H9 (cell line): ENCODE results near the gene RHOC. TPM values are rescaled to one million over a fixed set of nuclear protein-coding genes. Genes with fewer than 3 reads are reported as not detected.

Experiments
- DNase-seq: peaks from one replicate; pipeline ENCODE4 v3.0.0-alpha.2; 2017
- H2AFZ ChIP-seq: one replicate; pipeline ENCODE4 v1.6.1; 2013; ENCODE audit warnings: mild to moderate bottlenecking, low read length, control low read depth, moderate library complexity
- H2AK5ac ChIP-seq: 2 replicates; pipeline ENCODE4 v1.6.1; 2013; ENCODE audit warnings: low read length, control low read depth, mixed read lengths; ENCODE audit not compliant: insufficient read length
- H2BK120ac ChIP-seq: one replicate; pipeline ENCODE4 v1.6.1; 2013; ENCODE audit warnings: low read depth, mild to moderate bottlenecking, low read length, control low read depth, inconsistent platforms; ENCODE audit not compliant: poor library complexity, severe bottlenecking
- H2BK12ac ChIP-seq: 2 replicates; pipeline ENCODE4 v1.6.1; 2013; ENCODE audit warnings: low read length, control low read depth, mixed read lengths, low read depth; ENCODE audit not compliant: insufficient read length
- H2BK15ac ChIP-seq: 2 replicates; pipeline ENCODE4 v1.6.1; 2013; ENCODE audit warnings: low read depth, low read length, control low read depth
- H2BK20ac ChIP-seq: one replicate; pipeline ENCODE4 v1.6.1; 2013; ENCODE audit warnings: low read depth, mild to moderate bottlenecking, low read length, control low read depth, inconsistent platforms; ENCODE audit not compliant: poor library complexity, severe bottlenecking
- H2BK5ac ChIP-seq: 2 replicates; pipeline ENCODE4 v1.6.1; 2013; ENCODE audit warnings: low read length, control low read depth, mixed read lengths; ENCODE audit not compliant: insufficient read length
- H3K14ac ChIP-seq: 2 replicates; pipeline ENCODE4 v1.6.1; 2013; ENCODE audit warnings: low read length, control low read depth; ENCODE audit not compliant: insufficient read depth
- H3K18ac ChIP-seq: 2 replicates; pipeline ENCODE4 v1.6.1; 2013; ENCODE audit warnings: low read depth, mild to moderate bottlenecking, mixed read lengths, low read length, control low read depth; ENCODE audit not compliant: insufficient read length
- H3K23ac ChIP-seq: 2 replicates; pipeline ENCODE4 v1.6.1; 2013; ENCODE audit warnings: low read length, control low read depth, mixed read lengths, low read depth; ENCODE audit not compliant: insufficient read length
- H3K23me2 ChIP-seq: 2 replicates; pipeline ENCODE4 v1.6.1; 2013; ENCODE audit warnings: low read depth, mild to moderate bottlenecking, mixed read lengths, low read length, control low read depth; ENCODE audit not compliant: insufficient read length, poor library complexity, severe bottlenecking
- H3K27ac ChIP-seq: 2 replicates; pipeline ENCODE4 v1.5.1; 2013; ENCODE audit warnings: low read length, control low read depth, mixed read lengths, low read depth; ENCODE audit not compliant: insufficient read length
- H3K27me3 ChIP-seq: 2 replicates; pipeline ENCODE4 v1.6.1; 2013; ENCODE audit warnings: low read length, control low read depth, inconsistent platforms; ENCODE audit not compliant: insufficient read depth
- H3K4ac ChIP-seq: 2 replicates; pipeline ENCODE4 v1.6.1; 2013; ENCODE audit warnings: low read depth, mild to moderate bottlenecking, control low read depth, inconsistent platforms, low read length, moderate library complexity
- H3K4me1 ChIP-seq: 2 replicates; pipeline ENCODE4 v1.6.1; 2013; ENCODE audit warnings: low read length, control low read depth, inconsistent platforms; ENCODE audit not compliant: insufficient read depth
- H3K4me2 ChIP-seq: 2 replicates; pipeline ENCODE4 v1.6.1; 2013; ENCODE audit warnings: low read length, control low read depth, mixed read lengths; ENCODE audit not compliant: insufficient read length, insufficient read depth
- H3K56ac ChIP-seq: 2 replicates; pipeline ENCODE4 v1.6.1; 2013; ENCODE audit warnings: low read depth, mild to moderate bottlenecking, mixed read lengths, low read length, control low read depth; ENCODE audit not compliant: insufficient read length
- H3K79me1 ChIP-seq: 2 replicates; pipeline ENCODE4 v1.6.1; 2013; ENCODE audit warnings: low read depth, mild to moderate bottlenecking, moderate library complexity, low read length, control low read depth, inconsistent platforms; ENCODE audit not compliant: insufficient read depth, poor library complexity, severe bottlenecking
- H3K79me2 ChIP-seq: 2 replicates; pipeline ENCODE4 v1.6.1; 2013; ENCODE audit warnings: low read length, control low read depth, inconsistent platforms; ENCODE audit not compliant: insufficient read depth
- H3K9ac ChIP-seq: 2 replicates; pipeline ENCODE4 v1.6.1; 2013; ENCODE audit warnings: low read length, control low read depth, mixed read lengths; ENCODE audit not compliant: insufficient read length; ENCODE audit errors: extremely low read depth
- H3K9me3 ChIP-seq: one replicate; pipeline ENCODE4 v1.6.1; 2013; ENCODE audit warnings: low read depth, low read length, inconsistent platforms; ENCODE audit not compliant: control insufficient read depth
- H3T11ph ChIP-seq: one replicate; pipeline ENCODE4 v1.6.1; 2013; ENCODE audit warnings: mild to moderate bottlenecking, low read length, control low read depth, inconsistent platforms
- H4K20me1 ChIP-seq: one replicate; pipeline ENCODE4 v1.6.1; 2013; ENCODE audit not compliant: control insufficient read depth, insufficient read length, insufficient read depth
- H4K5ac ChIP-seq: 2 replicates; pipeline ENCODE4 v1.6.1; 2013; ENCODE audit warnings: low read depth, mild to moderate bottlenecking, mixed read lengths, low read length, control low read depth; ENCODE audit not compliant: insufficient read length
- H4K8ac ChIP-seq: replicated peaks from 2 replicates; pipeline ENCODE4 v1.6.1; 2013; ENCODE audit warnings: low read length, control low read depth, mixed read lengths, low read depth; ENCODE audit not compliant: insufficient read length
- H4K91ac ChIP-seq: 2 replicates; pipeline ENCODE4 v1.6.1; 2013; ENCODE audit warnings: low read depth, mild to moderate bottlenecking, moderate library complexity, mixed read lengths, low read length, control low read depth; ENCODE audit not compliant: insufficient read length
- H3K27ac Mint-ChIP-seq, 3 experiments: 2 replicates in 2 of 3; 3 replicates in 1 of 3; pipeline ENCODE4 v1.8.0; 2020 to 2021; ENCODE audit warnings: mixed read lengths in 3 of 3, mild to moderate bottlenecking in 1 of 3, moderate library complexity in 1 of 3
- H3K27me3 Mint-ChIP-seq: 2 replicates; pipeline ENCODE4 v1.8.0; 2021; ENCODE audit warnings: low read depth, mild to moderate bottlenecking, moderate library complexity, mixed read lengths
- H3K36me3 Mint-ChIP-seq, 3 experiments: 2 replicates in 2 of 3; 3 replicates in 1 of 3; pipeline ENCODE4 v1.8.0; 2020 to 2021; ENCODE audit warnings: low read depth in 3 of 3, mixed read lengths in 3 of 3; ENCODE audit not compliant: insufficient read depth in 1 of 3
- H3K4me1 Mint-ChIP-seq, 2 experiments: 2 replicates each; pipeline ENCODE4 v1.8.0; 2020; ENCODE audit warnings: mixed read lengths in 2 of 2
- H3K4me3 Mint-ChIP-seq, 2 experiments: 2 replicates in 1 of 2; 3 replicates in 1 of 2; pipeline ENCODE4 v1.8.0; 2020 to 2021; ENCODE audit warnings: mild to moderate bottlenecking in 2 of 2, mixed read lengths in 2 of 2, moderate library complexity in 1 of 2
- H3K9me3 Mint-ChIP-seq, 2 experiments: 2 replicates in 1 of 2; 3 replicates in 1 of 2; pipeline ENCODE4 v1.8.0; 2020; ENCODE audit warnings: mild to moderate bottlenecking in 2 of 2, mixed read lengths in 2 of 2, moderate library complexity in 1 of 2
- CTCF ChIP-seq: fragments of 200-600 bp; sonication (generic); conservative IDR thresholded peaks from 3 replicates; pipeline ENCODE4 v1.8.0; 2021; ENCODE audit warnings: antibody characterized with exemption, mild to moderate bottlenecking
- WGBS: extraction: QIAGEN DNeasy Blood & Tissue Kit; methylation state at CpG from one replicate; pipeline ENCODE4 v1.1.7; 2013; ENCODE audit warnings: missing lambda C conversion rate, low lambda C conversion rate, mixed read lengths; ENCODE audit not compliant: insufficient read length; ENCODE audit errors: extremely low coverage; 5-methylcytosine and 5-hydroxymethylcytosine counted together
- total RNA-seq: library from RNA; stranded (reverse); gene quantifications from 2 replicates; pipeline ENCODE4 v1.2.1, GENCODE V29; 2021

Gene RHOC
- total RNA-seq, 1 experiment from 2014 or later = 68.9 TPM

GRCh38 chr1:112722601-112723510 lies 15.9 kb upstream of the RHOC start:
- Histone ChIP-seq H4K5ac (no peak overlapping the region), H4K20me1 (no peaks in the 10 kb centered on the region), H3K79me1 (no peaks in the 10 kb centered on the region), H3K23me2 (no peaks in the 10 kb centered on the region), H3K23ac (no peak overlapping the region), H2BK5ac (no peak overlapping the region), H3K4ac (no peak overlapping the region), H3T11ph (no peak overlapping the region), H3K14ac (no peak overlapping the region), H2AK5ac (no peak overlapping the region), H2BK20ac (no peak overlapping the region), H3K79me2 (no peaks in the 10 kb centered on the region), H3K56ac (no peak overlapping the region), H4K8ac (no peak overlapping the region), H2AFZ (no peak overlapping the region), H4K91ac (no peak overlapping the region), H3K18ac (no peak overlapping the region), H2BK120ac (no peak overlapping the region), H2BK12ac (no peak overlapping the region), H2BK15ac (no peak overlapping the region), H3K27me3 (no peaks in the 10 kb centered on the region; the same call in 1 of the 2 replicates), H3K9ac (no peak overlapping the region), H3K27ac (no peak overlapping the region), H3K4me2 (peak overlapping the region; percentile 46), H3K4me1 (peaks cover 4% of the 10 kb centered on the region; the same call in 1 of the 2 replicates), H3K9me3 (no peaks in the 10 kb centered on the region)
- Mint-ChIP-seq H3K4me3 (peak overlapping the region; percentile 48 to 74), H3K27me3 (peaks cover 63% of the 10 kb centered on the region), H3K36me3 (peaks cover 0 to under 1% (median 0%) of the 10 kb centered on the region in 3 experiments; a peak in 1 of 7 replicates), H3K4me1 (peaks cover 22 to 25% of the 10 kb centered on the region in 2 experiments), H3K9me3 (peaks cover 0 to under 1% of the 10 kb centered on the region in 2 experiments; a peak in 2 of 5 replicates), H3K27ac (peak overlapping the region in 1 of 3 experiments; percentile 5; a peak in 2 of 7 replicates)
- no CpG with 5 or more reads among the region's 35 CpGs for WGBS
- peak; percentile 73 for DNase-seq
- 0 out of 3 replicates have a peak, but pooled peaks have one; percentile 16 for TF ChIP-seq CTCF
